Measurements from ENCODE around the gene C12orf76. TPM values are rescaled to one million over a fixed set of nuclear protein-coding genes. Genes with fewer than 3 reads are reported as not detected.

The C12orf76 gene
- total RNA-seq, 1 experiment from 2014 or later: 29.4 TPM

GRCh38 chr12:110004598-110004997 lies 43.7 kb downstream of the C12orf76 start:
- ChIA-PET CTCF (no interaction called here), POLR2A (ENCODE audit: unreplicated experiment) (no interaction called here)
- BruUV-seq (replicated peaks): no TSS peak
- Histone ChIP-seq H3K36me3 (ENCODE audit: low read depth) (no peaks in the 10 kb centered on the region), H4K20me1 (ENCODE audit: insufficient read depth) (no peaks in the 10 kb centered on the region), H3K9me3 (ENCODE audit: insufficient read depth, low read depth) (no peaks in the 10 kb centered on the region), H2AFZ (no peak overlapping the region), H3K4me3 (no peak overlapping the region), H3F3A (ENCODE audit: insufficient read depth, low read depth) (peaks cover 33% of the 10 kb centered on the region; the same call in 1 of the 2 replicates), H3K4me1 (replicated peaks; ENCODE audit: insufficient read depth) (peaks cover 35% of the 10 kb centered on the region), H3K79me2 (ENCODE audit: low read depth) (peaks cover 63% of the 10 kb centered on the region), H3K27me3 (ENCODE audit: insufficient read depth, low read depth) (no peaks in the 10 kb centered on the region), H3K9me2 (ENCODE audit: insufficient read depth) (no peaks in the 10 kb centered on the region), H3K4me2 (no peak overlapping the region), H3K27ac (no peak overlapping the region)
- no peak for TF ChIP-seq EZH2 (IDR thresholded peaks at IDR 0.05; ENCODE audit: low read depth)
- TF ChIP-seq, protein P1, sequence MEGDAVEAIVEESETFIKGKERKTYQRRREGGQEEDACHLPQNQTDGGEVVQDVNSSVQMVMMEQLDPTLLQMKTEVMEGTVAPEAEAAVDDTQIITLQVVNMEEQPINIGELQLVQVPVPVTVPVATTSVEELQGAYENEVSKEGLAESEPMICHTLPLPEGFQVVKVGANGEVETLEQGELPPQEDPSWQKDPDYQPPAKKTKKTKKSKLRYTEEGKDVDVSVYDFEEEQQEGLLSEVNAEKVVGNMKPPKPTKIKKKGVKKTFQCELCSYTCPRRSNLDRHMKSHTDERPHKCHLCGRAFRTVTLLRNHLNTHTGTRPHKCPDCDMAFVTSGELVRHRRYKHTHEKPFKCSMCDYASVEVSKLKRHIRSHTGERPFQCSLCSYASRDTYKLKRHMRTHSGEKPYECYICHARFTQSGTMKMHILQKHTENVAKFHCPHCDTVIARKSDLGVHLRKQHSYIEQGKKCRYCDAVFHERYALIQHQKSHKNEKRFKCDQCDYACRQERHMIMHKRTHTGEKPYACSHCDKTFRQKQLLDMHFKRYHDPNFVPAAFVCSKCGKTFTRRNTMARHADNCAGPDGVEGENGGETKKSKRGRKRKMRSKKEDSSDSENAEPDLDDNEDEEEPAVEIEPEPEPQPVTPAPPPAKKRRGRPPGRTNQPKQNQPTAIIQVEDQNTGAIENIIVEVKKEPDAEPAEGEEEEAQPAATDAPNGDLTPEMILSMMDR (conservative IDR thresholded peaks at IDR 0.05): no peak
- no peak for DNase-seq
- intact Hi-C loops (cut with micrococcal nuclease; ENCODE audit: unreplicated experiment): loop anchor here (5.0 kb wide), 1 partner anchor 52 kb away; no protein-coding TSS in a partner anchor

DNA sequence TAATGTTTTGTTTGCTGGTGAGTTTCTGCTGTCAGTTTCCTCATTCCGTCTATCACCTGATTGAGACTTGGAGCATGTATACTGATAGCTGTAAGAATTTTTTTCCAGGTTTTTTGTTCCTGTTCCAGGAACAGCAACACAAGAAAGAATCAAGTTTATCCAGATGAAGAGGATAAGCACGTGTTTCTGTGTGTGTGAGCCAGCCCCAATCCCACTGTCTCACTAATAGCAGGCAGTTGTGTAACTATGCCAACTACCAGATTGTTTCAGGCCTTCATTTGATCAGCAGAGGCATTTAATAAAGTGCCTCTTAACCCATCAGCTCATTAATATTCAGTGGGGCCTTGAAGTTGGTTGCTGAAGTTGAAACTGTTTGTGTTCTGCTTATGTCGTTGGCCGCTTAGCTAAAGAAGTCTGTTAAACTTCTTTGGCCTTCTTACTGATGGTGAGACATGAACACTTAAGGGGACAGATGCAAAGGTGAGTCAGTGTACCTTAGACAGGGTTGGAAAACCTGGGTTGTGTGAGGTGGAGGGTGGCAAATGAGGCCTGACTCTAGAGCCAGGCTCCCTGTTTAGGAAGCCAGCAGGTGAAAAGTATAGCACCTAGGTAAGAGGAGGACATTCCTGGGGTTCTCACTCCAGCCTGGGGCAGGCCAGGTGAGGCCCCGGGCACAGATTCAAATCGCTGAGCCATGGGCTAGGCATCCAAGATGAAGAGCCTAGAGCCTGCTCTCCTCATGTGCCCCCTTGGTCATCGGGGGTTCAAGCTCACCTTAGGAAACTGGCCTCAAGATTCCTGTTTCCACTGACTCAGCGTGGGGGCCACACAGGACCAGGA lies 45.4 kb downstream of the C12orf76 start:
- intact Hi-C loops (cut with micrococcal nuclease; ENCODE audit: unreplicated experiment): loop anchor here (5.0 kb wide), 1 partner anchor 51 kb away; no protein-coding TSS in a partner anchor

GRCh38 chr12:110001596-110001995 lies 46.7 kb downstream of the C12orf76 start:
- Histone ChIP-seq H3K27me3 (ENCODE audit: insufficient read depth, low read depth) (no peaks in the 10 kb centered on the region), H3K9me2 (ENCODE audit: insufficient read depth) (no peaks in the 10 kb centered on the region), H3K4me2 (peak overlapping the region; percentile 99; the same call in 1 of the 2 replicates), H3F3A (ENCODE audit: insufficient read depth, low read depth) (peaks cover 33% of the 10 kb centered on the region; the same call in 1 of the 2 replicates), H3K4me1 (replicated peaks; ENCODE audit: insufficient read depth) (peaks cover 41% of the 10 kb centered on the region), H3K9me3 (ENCODE audit: insufficient read depth, low read depth) (no peaks in the 10 kb centered on the region), H3K4me3 (no peak overlapping the region), H3K27ac (peak overlapping the region; percentile 79), H3K36me3 (ENCODE audit: low read depth) (no peaks in the 10 kb centered on the region), H2AFZ (no peak overlapping the region), H4K20me1 (ENCODE audit: insufficient read depth) (no peaks in the 10 kb centered on the region), H3K79me2 (ENCODE audit: low read depth) (peaks cover 36% of the 10 kb centered on the region)
- ChIA-PET CTCF (no interaction called here), POLR2A (ENCODE audit: unreplicated experiment) (no interaction called here)
- TF ChIP-seq, protein P1 (conservative IDR thresholded peaks at IDR 0.05): no peak
- TF ChIP-seq EZH2 (IDR thresholded peaks at IDR 0.05; ENCODE audit: low read depth): no peak
- no TSS peak for BruUV-seq (replicated peaks)
- peak in 1 of 2 experiments; percentile 74 for DNase-seq
- intact Hi-C loops (cut with micrococcal nuclease; ENCODE audit: unreplicated experiment): loop anchor here (5.0 kb wide), 1 partner anchor 49 kb away; no protein-coding TSS in a partner anchor

More for the DNA sequence above, 45.4 kb downstream of the C12orf76 start:
- no peaks in the 10 kb centered on the region for H3K36me3 ChIP-seq (ENCODE audit: low read depth)
- POLR2A ChIA-PET (ENCODE audit: unreplicated experiment): interaction anchor here (0.6 to 0.7 kb wide), 4 partner anchors 19 to 742 kb away, joined by 3 to 4 read pairs (median 3); no protein-coding TSS in a partner anchor
- peaks cover 49% of the 10 kb centered on the region for H3K79me2 ChIP-seq (ENCODE audit: low read depth)
- H3F3A ChIP-seq (ENCODE audit: insufficient read depth, low read depth): peaks cover 33% of the 10 kb centered on the region; the same call in 1 of the 2 replicates
- H3K4me2 ChIP-seq: peak overlapping the region; percentile 99
- no peak for TF ChIP-seq EZH2 (IDR thresholded peaks at IDR 0.05; ENCODE audit: low read depth)
- TF ChIP-seq, protein P1 (conservative IDR thresholded peaks at IDR 0.05): no peak
- DNase-seq: peak; percentile 72 to 91
- CTCF ChIA-PET: no interaction called here
- H4K20me1 ChIP-seq (ENCODE audit: insufficient read depth): no peaks in the 10 kb centered on the region
- BruUV-seq (replicated peaks): no TSS peak
- H2AFZ ChIP-seq: no peak overlapping the region
- H3K27me3 ChIP-seq (ENCODE audit: insufficient read depth, low read depth): no peaks in the 10 kb centered on the region
- H3K9me3 ChIP-seq (ENCODE audit: insufficient read depth, low read depth): no peaks in the 10 kb centered on the region
- peaks cover 41% of the 10 kb centered on the region for H3K4me1 ChIP-seq (replicated peaks; ENCODE audit: insufficient read depth)
- H3K9me2 ChIP-seq (ENCODE audit: insufficient read depth): no peaks in the 10 kb centered on the region
- no peak overlapping the region for H3K4me3 ChIP-seq
- peak overlapping the region; percentile 79 for H3K27ac ChIP-seq
